Stimulated activated CD4-positive, alpha-beta T cell treated with anti-CD3 and anti-CD28 coated beads, Interleukin-1b, Interleukin-23, amount 100 ng/mL, for 1 hour (primary cell): ENCODE results near the gene CNIH3.
"Not testable (repeated sequence)": the region's sequence is repeated elsewhere in the genome, so short reads cannot be mapped to it uniquely, and the experiment has no call there.

ENCODE experiments used
- DNase-seq, 2 donors: peaks; one replicate each; pipeline ENCODE4 v3.0.0-alpha.2; 2020; ENCODE audit warnings: low read depth in 2 of 2

The CNIH3 gene

DNA sequence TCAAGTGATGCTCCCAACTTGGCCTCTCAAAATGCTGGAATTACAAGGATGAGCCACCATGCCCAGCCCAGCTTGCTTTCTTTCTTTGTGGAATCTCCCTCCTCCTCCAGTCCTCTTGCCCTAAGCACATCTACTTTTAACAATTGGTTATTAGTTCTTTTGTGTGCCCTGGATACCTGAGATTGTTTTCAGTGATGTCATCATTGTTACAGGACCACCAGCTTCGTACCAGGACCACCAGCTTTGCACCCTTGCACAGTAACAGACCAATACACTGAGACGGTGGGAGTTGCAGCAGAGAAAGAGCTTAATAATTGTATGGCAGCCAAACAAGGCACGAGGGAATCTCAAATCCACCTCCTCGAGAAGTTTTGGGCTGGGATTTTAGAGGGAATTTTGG lies 71.3 kb downstream of the CNIH3 start:
- DNase-seq = no peak

DNA sequence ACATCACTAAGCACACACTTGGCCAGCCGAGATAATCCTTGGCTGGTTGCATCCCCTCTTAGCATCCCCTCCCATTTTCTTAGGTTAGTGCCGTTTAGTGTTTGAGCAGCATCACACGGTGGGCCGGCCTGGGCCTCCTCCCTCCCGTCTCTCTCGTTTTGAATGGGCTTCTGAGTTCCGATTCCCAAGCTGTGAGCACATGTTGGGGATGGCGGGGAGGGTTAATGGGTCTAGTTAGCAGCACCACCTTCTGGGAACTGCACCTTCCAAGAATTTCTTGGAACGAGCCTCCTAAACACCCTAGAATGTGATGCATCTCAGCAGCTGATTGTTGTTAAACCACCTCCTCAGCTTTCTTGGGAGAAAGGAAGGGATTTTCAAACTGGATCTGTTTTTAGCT lies 73.3 kb downstream of the CNIH3 start:
- DNase-seq = no peak

DNA sequence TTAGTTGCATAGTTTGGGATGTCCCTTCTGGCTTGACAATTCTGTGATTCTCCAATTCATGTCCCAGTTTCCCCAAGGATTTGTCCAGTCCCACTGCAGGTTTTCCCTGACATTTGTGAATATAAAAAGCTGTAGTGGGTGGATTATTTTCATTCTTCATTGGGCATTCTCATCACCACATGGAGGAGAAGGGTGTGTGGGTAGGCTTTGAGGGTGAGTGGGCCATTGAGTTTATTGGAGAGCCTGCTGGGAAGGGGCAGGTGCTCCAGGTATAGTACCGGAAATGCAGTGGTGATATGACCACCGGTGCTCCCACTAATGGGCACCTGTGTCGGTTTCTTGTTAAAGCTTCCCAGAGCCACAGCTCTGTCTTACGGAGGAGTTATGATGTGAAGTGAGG lies 74.5 kb downstream of the CNIH3 start:
- no peak for DNase-seq

DNA sequence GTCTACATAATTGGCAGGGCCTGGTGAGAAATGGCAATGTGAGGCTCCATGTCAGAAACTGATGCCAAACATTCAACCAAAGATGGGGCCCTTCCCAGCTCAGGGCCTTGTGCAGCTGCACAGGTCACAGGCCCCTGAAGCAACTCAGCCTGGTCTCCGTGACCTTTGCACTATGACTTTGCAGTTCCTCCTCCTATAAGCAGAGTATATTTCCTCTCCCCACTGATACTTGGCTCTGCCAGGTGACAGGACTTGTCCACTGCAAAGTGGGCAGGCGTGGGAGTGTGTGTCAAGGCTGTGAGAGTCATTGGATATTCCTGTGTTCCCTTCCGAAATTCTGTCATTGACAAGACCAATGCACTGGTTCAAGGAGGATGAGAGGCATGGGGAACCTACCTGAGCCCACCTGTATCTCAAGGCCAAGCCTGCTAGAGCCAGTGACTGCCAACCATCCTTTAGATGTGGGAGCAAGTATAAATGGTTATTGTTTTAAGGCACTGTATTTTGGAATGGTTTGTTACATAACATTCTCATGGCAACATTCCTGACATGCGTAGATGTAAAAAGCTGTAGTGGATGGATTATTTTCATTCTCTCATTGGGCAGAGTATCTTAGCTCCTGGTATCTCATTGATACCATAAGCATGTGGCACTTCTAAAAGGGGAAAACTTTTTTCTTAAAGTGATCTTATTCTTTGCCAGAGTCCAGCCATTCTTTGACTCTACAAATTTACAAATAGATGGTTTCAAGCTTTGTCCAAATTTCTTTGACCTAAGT lies 75.2 kb downstream of the CNIH3 start:
- DNase-seq = no peak

DNA sequence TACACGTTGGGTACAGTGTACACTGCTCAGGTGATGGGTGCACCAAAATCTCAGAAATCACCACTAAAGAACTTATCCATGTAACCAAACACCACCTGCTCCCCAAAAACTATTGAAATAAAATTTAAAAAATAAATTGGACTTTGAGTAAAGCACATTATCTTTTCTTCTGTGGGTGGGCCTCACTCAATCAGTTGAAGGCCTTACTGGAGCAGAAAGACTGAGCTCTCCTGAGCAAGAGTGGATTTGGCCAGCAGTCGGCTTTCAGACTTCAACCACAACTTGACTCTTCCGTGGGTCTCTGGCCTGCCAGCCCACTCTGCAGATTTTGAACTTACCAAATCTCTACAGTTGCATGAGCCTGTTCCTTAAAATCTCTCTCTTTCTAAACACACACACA lies 78.9 kb downstream of the CNIH3 start:
- no peak for DNase-seq

DNA sequence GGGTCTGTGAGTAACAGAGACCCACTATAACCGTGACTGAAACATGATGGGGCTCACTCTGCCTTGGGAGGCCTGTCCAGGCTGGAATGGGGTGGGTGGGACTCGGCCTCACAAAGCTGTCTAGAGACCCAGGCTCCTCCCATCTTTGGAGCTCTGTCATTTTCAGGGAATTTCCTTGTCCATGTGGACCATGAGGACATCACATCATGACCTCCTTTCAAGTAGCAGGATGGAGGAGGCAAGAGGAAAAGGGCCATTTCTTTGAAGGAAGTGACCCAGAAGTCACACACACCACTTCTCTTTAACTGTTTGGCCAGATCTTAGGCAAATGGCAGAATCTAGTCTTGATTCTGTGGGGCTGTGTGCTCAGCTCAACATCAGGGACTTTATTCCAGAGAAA lies 79.9 kb downstream of the CNIH3 start:
- DNase-seq = no peak

DNA sequence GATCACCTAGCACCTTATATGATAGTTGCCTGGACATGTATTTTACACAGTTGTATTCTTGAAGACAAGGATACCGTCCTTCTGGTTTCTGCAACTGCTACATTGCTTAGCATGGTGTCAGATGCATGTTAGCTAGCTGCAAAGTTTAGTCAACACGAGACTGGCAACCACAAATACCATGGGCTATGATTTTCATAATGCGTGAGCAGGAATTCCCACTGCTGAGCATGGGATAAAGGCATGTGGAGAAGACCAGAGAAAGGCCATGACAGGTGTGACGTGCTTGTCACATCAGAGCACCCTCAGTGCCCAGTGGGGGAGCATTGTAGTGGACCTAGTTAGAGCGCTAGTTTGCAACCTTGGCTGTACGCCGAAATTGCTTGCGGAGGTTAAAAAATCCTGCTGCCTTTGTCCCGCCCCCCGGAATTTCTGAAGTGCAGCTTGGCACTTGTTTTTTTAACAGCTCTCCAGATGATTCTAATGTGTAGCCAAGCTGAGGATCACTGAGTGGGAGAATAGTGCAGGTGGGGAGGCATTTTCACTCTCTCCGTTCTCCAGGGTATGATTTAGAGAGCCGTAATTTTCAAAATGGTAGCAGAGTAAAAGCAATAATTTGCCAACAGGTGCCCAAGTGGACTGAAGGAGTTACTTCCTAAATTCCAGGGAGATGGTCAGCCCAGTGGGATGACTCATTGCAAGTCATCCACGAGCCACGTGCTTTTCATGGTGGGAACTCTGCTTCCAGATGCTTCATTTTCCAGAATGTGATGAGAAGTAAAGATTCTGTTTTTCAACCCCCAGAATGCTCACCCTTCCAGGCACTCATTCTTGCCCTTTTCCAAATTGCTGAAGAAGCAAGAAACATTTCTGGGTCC lies 81.0 kb downstream of the CNIH3 start:
- no peak for DNase-seq

DNA sequence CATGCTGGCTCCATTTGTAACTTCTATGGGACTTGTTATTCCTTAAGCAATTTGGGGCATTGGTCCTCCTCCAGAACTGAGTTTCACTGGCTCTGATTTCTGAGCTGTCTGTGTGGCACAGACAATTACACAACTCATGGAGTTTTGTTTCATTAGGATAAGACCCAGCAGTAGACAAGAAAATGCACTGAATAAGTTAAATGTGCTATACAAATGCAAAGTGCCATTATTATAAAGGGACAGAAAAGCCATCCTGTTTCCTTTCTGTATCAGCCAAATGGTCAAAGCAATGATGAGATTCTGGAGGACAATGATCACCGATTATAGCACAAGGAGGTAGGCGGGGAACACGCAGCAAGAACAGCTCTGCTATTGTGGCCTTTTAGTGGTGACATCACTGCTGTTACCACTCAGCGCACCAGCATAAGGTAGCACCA lies 81.9 kb downstream of the CNIH3 start:
- no peak for DNase-seq

DNA sequence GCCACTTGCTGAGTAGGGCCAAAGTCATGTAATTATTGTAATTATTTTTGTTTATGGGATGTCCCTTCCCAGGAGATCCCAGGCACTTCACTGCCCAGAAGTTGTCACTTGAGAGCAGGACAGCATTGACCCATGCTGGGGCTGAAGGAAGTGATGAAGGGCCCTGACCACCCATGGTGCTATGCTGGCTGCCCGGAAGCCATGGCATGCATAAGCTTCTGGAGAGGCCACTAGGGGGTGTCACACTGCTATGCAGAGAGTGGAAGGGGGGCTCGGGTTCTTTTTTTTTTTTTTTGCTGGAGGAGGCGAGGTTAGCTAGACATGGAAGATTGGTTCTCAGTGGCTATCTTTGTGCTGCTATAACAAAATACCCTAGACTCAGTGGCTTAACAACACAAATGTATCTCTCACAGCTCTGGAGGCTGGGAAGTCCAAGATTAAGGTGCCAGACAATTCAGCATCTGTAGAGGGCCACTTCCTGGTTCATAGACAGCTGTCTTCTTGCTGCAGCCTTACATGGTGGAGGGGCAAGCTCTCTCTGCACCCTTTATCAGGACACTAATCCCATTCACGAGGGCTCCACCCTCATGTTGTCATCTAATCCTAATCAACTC lies 84.9 kb downstream of the CNIH3 start:
- no peak for DNase-seq

DNA sequence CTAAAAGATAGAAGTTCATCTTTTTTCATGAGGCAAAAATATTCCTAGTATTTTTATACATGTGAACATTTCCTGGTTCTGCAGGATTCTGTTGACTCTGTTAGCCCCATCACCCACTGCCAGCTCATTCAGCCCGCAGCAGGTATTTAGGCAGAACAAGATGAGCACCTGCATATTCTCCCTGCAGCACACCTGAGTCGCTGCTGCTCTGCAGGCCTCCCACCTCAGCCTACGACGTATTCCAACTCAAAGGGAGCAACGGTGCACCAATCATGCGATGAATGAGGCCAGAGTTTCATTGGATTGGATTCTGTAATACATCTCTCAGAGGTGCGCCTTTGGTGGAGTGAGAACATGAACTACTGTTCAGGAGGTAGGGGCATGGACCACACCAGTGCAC lies 87.6 kb downstream of the CNIH3 start:
- DNase-seq = no peak

DNA sequence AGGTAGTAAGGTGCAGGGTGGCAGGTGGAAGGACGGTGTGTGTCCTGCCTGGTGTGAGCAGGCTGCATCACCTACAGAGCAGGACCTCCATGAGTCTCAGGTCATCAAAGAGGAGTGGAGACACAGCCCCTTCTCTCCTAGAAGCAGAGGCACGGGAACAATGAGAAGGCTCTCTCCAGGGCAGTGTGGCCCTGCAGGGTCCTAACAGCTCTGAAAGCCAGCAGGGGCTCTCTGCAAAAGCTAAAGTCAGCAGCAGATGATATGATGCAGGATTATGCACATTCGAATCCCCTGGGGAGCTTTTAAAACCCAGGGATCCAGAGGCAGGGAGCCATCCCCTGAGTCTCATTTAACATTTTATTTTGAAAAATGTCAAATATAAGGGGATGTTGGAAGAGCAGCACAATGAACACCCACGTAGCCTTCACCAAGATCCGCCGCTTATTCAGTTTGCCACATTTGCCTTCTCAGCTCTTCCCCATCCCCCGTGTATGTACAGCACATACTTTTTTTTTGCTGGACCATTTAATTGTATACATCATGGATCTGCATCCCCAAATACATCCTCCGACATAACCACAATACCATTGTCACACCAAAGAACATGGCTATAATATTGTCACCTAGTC lies 88.1 kb downstream of the CNIH3 start:
- DNase-seq = no peak

DNA sequence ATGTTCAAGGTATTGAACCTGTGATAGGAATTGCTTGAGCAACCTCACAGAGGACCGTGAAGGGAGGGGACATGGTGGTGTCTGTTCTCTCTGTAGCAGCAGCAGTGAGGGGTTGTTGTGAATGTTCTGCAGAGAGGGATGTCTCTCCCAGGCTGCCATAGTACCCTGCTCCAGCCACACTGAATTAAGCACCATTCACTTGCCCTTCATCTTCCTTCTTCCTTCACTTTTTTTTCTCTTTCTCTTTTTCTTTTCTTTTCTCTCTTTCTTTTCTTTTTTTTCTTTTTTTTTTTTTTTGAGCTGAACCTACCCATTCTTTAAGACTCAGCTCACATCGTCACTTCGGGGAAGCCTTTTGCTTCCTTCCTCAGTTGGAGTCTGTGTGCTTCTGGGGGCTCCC lies 89.5 kb downstream of the CNIH3 start:
- DNase-seq = no peak

DNA sequence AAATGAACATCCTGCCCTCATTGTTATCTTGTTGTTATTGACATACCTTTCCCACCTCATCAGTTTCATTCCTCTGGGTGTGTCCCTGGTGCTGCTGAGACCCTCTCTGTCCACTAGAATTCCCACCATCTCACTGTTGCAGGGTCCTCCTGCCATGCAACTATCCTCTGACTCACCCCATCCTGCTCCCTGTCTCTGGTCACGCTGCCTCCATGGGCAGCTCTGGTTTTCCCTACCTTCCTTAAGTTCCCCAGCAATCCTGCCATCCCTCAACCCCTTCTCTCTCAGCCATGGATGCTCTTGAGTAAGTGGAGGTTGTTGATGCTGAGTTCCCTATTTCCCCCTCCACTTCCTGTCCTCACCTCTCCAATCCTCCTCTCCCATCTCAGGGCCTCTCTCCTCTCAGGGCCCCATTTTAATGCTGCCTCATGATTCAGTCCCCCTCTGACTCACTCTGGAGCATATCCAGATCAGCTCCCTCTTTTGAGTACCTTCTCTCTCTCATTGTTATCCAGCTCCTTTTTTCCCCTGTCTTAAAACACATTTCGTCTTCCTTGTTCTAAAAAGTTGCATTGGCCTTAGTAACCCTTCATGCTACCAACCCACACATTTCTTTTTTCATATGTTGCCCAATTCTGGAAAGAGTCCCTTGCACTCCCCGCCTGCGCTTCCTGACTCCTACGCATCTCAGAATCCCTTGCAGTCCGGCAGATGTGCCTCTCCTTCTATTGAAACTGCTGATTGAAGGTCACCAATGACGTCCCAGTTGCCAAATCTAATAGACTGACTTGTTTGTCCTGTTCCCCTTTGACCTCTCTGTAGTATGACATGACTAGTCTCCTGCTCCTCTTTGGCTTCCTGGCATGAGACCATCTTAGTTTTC lies 92.0 kb downstream of the CNIH3 start:
- no peak for DNase-seq

DNA sequence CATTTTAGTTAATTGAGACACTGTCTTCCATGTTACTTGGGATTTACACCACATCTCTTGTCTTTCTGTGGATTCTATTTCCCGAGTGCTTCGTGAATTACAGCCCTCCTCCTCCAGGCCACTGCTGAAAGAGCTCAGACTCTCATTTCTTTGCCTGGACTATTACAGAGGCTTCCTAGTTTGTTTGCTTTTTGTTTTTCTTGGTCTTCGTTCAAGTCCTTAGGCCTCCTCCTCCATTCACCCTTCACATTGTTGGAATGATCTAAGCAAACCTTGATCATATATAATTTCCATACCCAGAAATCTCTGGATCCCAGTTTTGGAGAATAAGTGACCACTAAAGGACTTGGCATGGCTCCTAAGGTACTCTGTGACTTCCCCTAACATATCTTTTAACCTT lies 94.1 kb downstream of the CNIH3 start:
- DNase-seq = no peak

DNA sequence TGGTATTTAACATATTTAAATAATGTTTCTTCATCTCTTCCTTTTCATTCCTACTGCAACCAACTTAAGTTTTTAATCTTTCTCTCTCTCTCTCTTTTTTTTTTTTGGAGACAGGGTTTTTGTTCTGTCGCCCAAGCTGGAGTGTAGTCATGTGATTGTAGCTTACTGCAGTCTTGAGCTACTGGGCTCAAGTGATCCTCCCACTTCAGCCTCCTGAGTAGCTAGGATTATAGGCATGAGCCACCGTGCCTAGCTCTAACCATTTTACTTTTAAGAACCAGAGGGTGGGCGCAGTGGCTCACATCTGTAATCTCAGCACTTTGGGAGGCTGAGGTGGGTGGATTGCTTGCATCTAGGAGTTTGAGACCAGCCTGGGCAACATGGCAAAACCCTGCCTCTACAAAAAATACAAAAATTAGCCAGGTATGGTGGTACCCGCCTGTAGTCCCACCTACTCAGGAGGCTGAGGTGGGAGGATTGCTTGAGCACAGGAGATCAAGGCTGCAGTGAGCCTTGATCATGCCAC lies 95.2 kb downstream of the CNIH3 start:
- DNase-seq = not testable (repeated sequence)

DNA sequence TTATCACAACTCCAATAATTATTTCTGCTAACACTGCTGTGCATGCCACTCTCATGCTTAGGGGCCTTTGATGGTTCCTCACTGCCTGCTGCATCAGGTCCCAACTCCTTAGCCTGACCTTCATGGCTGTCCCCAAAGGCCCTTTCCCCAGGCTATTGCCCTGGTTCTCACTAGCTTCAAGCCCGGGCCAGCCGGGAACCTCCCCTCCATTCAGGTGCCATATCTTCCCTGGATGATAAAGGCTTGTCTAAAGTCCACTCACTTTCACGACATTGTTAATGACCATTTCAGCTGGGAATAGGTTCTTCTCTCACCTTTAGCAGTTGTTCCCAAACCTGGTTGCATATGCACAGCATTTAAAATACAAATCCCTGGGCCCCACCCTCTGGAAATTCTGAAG lies 95.8 kb downstream of the CNIH3 start:
- no peak for DNase-seq

DNA sequence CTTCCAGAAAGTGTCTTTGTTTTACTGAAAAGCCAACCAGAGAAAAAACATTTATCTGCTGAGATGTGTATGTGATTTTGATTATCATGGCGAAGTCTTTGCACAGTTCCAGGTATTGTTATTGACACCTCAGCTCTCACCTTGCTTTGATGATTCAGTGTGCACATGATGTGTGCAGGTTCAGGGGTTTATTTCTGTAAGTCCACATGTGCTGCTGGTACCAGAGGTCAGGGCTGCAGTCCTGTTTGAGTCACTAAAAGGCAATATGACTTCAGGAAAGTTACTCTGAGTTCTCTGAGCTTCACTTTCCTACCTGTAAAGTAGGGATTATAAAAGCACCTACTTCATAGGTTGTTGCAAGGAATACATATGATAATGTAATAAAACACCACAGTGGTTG lies 97.1 kb downstream of the CNIH3 start:
- no peak for DNase-seq

DNA sequence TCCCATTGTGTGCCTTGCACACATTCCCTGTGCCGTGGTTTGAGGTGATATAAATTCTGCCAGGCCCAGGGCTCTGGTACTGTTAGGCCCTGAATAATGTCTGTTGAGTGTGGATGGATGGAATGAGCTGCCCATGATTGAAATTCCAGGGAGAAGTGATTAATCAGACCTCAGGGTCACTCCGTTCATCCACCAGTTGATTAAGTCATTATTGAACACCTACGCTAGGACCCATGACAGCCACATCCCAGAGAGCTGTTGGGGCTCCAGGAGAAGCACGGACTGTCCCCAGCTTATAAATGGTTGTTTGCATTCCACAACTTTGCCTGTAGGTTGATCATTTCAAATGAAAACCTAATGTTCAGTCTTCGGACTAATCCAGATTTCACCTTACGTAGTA lies 98.4 kb downstream of the CNIH3 start:
- no peak for DNase-seq

DNA sequence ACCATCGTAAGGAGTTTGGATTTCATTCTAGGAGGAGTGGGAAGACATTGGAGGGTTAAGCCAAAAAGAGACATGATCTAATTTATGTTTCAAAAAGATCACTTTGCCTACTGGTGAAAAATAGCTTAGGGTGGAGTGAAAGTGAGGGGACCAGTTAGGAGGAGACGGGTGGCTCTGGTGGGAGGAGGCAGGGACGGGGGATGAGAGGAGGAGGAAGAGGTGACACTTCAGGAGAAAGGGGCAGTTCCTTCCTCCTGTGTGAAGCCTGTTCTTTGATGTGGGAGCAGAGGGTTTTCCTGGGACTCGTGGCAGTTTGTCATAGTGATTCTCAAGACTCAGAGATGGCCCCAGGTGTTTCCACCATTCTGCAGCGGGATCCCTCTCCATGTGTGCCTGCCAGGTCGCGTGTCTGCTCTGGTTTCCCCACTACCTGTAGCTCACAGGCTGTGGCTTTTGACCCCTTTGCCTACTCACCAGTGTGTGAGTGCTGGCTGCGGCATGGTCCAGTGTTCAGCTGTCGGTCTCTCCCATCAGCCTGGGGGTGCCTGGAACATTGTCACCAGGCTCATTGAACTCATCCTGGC lies 102.4 kb downstream of the CNIH3 start:
- DNase-seq = no peak

DNA sequence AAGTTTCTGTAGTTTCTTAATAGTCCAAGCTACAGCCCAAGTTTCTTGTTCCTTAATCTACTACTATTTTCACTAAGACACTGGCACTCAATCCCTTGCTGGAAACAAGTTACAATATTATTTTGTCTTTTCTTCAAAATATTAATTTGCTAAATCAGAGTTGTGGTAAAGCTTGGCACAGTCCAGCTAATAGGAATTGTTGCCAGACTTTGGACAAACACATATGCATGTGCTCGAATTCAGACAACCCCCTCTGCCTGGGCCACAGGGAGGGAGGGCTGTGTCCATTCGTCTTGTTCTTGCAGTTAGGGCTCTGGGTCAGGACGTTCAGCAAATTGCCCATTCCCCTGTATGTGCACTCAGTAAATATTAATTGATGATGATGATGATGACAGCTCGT lies 103.6 kb downstream of the CNIH3 start:
- no peak for DNase-seq

DNA sequence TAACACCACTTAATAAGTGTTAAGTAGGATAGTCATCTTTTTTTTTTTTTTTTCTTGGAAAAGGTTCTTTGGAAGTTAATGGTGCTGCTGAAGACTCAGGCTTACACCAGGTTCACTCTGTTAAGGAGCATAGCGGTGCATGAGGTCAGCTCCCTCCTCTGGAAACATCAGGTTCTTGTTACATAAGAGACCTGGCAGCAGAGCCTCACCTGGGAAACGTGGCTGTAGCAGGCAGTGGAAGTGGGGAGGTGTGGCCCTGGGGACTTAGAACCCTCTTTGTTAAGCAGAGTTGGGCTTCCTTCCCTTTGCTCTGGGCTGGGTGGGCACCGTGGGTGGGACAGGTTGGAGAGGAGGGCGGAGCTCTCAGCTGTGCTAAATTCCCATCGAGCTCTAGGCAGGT lies 104.1 kb downstream of the CNIH3 start:
- DNase-seq = no peak
